Mesangial cell (primary cell): ENCODE measurements around the gene ZFY. TPM values are rescaled to one million over a fixed set of nuclear protein-coding genes. Genes with fewer than 3 reads are reported as not detected.

Experiments used
- total RNA-seq: library from RNA; depleted of rRNA; stranded (reverse); fragments of >200 nt; gene quantifications from 2 replicates; pipeline ENCODE4 v1.2.3, GENCODE V29; 2015

Gene ZFY
- total RNA-seq: not detected in 2 replicates

DNA sequence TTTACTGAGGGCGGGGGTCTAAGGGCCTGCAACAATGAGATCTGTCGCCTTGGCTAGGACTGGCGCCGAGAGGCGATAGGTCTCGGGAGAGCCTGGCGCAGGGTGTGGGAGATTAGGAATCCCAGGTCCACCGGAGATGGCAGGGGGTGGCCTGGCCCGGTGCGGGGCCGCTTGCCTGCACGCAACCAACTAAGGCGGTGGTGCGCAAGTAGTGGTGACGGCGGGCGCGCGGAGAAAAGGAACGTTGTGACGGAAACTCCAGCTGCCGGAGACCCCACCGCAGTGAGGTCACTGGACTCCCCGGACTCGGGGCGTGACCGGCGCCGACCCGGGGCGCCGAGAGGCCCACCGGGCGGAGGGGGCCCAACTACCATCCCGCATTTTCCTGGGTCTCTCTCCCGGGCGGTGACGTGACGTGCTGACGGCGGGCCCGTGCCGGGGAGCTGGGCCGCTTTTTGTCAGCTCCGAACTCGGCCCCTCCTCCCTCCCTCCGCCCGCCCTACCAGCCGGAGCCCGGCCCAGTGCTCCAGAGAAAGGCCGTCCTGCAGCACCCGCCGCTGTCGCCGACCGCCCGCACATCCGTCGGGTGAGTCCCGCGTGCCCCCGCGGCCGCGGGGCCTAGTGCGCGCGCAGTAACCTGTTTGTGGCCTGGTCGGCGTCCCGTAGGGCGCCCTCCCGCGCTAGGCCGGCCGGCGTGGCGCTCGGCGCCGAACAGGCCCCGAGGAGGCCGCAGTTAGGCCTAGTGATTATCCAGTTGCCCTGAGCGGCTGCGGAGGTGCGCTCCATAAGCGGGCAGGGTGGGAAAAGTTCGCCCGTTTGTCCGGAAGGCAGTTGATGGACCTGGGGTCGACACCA is at the start of gene ZFY:
Gene ZFY, plus strand, starts transcription at position 521 of the 855 bp plus-strand sequence. CDS start 18,556 bp downstream, outside the sequence.

Other genes with a start within 250 kb of the ZFY start
- gene SRY, start 147.7 kb upstream of the ZFY start, total RNA-seq: not detected in 2 replicates
- gene RPS4Y1, start 93.8 kb upstream of the ZFY start, total RNA-seq: not detected in 2 replicates